H1 (cell line): ENCODE results near the gene TBX18. TPM values are rescaled to one million over a fixed set of nuclear protein-coding genes. Genes with fewer than 3 reads are reported as not detected.
A peak's percentile ranks its signal among the peaks of the same experiment; 100 is the strongest.

Experiments used
- CREB1 ChIP-seq: IDR thresholded peaks from 2 replicates; pipeline ENCODE4 v1.6.1; 2012; ENCODE audit warnings: inconsistent platforms
- KDM4A ChIP-seq: IDR thresholded peaks from one replicate; pipeline ENCODE4 v1.7.1; 2012; ENCODE audit warnings: low read depth, mild to moderate bottlenecking, moderate library complexity, low read length, inconsistent platforms; ENCODE audit not compliant: severe bottlenecking
- NRF1 ChIP-seq: IDR thresholded peaks from 2 replicates; pipeline ENCODE4 v1.6.1; 2011; ENCODE audit warnings: mild to moderate bottlenecking, low read depth, low read length, improper control_type of control experiment
- RNF2 ChIP-seq: fragments of 200-900, 300-1000 bp; sonication (generic); IDR thresholded peaks from 2 replicates; pipeline ENCODE4 v1.7.1; 2016; ENCODE audit warnings: borderline replicate concordance, low read depth, mild to moderate bottlenecking, antibody characterized with exemption, low read length; ENCODE audit not compliant: poor library complexity, severe bottlenecking; ENCODE audit errors: missing control alignments
- TAF1 ChIP-seq: IDR thresholded peaks from 2 replicates; pipeline ENCODE4 v1.6.1; 2011; ENCODE audit warnings: mild to moderate bottlenecking, low read depth, low read length
- TEAD4 ChIP-seq: IDR thresholded peaks from 2 replicates; pipeline ENCODE4 v1.6.1; 2012; ENCODE audit warnings: low read depth, low read length, inconsistent platforms, mixed read lengths
- polyA plus RNA-seq, 7 experiments: library from polyadenylated mRNA; depleted of rRNA in 3 of 7; stranded (reverse) in 5 of 7; unstranded in 2 of 7; fragments of >200 nt in 5 of 7; fragments of 200-250 nt in 2 of 7; gene quantifications; 1 replicate in 5 of 7; 2 replicates in 1 of 7; 4 replicates in 1 of 7; pipeline versions ENCODE4 v1.2.1 to v1.2.3, GENCODE V29; 2011 to 2013; ENCODE audit warnings: missing spikeins in 2 of 7, mixed read lengths in 2 of 7
- total RNA-seq: library from RNA; stranded (reverse); fragmentation: NEBNext Ultra II Directional; extraction: Animal tissue kit (Norgen Biotek cat#: 25700); gene quantifications from 2 replicates; pipeline ENCODE4 v1.2.1, GENCODE V29; 2021
- TF ChIP-seq, protein P1 (sequence below), 3 experiments: IDR thresholded peaks; 1 replicate in 2 of 3; 2 replicates in 1 of 3; pipeline versions ENCODE4 v1.5.1 to v1.6.1; 2011; ENCODE audit warnings: low read length in 3 of 3, mild to moderate bottlenecking in 3 of 3, inconsistent platforms in 2 of 3, low read depth in 1 of 3, moderate library complexity in 1 of 3; ENCODE audit not compliant: insufficient read depth in 1 of 3; ENCODE audit errors: control extremely low read depth in 1 of 3

TBX18 gene
- total and polyA plus RNA-seq, 2 of the 8 experiments (the other 6 are each of a cell fraction or from before 2014, with no cell fraction given), result 0.02 TPM; not detected in 1

DNA sequence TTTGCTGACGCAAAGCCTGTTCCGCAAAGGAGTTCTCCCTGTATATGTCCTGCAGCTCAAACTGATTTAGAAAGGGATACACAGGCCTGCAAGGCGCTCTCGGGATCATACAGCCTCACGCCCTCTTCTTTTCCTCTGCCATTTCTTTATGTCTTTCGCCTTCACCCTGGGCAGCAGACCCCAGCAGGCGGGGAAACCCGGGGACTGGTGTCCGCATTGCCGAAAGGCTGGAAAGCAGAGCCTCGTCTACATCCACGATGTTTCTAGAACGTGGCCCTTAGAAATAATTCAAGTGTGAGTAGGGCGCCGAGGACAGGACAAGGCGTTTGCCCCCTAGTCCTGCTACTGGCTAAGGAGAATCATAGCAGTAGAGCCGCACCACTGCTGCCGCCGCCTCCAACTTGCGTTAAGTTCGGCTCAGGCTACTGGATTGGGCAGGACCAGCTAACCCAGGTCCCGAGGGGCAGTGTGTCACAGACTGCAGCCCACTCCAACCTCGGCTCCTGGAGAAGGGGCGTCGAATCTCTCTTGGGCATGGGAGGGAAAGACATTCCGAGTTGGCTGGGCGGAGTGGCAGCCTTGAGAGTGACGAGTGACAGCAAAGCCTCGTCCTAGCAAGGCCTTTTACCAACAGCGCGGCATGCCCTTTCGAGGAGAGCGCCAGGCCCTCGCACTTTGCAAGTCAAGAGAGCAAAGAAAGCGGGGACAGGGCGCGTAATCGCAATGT, 2.6 kb upstream of the TBX18 start (continued):
- TF ChIP-seq RNF2, result no peak
- TF ChIP-seq NRF1, result no peak
- TF ChIP-seq, protein P1, sequence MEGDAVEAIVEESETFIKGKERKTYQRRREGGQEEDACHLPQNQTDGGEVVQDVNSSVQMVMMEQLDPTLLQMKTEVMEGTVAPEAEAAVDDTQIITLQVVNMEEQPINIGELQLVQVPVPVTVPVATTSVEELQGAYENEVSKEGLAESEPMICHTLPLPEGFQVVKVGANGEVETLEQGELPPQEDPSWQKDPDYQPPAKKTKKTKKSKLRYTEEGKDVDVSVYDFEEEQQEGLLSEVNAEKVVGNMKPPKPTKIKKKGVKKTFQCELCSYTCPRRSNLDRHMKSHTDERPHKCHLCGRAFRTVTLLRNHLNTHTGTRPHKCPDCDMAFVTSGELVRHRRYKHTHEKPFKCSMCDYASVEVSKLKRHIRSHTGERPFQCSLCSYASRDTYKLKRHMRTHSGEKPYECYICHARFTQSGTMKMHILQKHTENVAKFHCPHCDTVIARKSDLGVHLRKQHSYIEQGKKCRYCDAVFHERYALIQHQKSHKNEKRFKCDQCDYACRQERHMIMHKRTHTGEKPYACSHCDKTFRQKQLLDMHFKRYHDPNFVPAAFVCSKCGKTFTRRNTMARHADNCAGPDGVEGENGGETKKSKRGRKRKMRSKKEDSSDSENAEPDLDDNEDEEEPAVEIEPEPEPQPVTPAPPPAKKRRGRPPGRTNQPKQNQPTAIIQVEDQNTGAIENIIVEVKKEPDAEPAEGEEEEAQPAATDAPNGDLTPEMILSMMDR (IDR thresholded peaks at IDR 0.05; ENCODE audit: control extremely low read depth in 1 of 3, insufficient read depth in 1 of 3, low read depth in 1 of 3, low read length in 3 of 3), result no peak
- no peak for TF ChIP-seq TAF1
- no peak for TF ChIP-seq CREB1
- peak; percentile 23 for TF ChIP-seq KDM4A
- TF ChIP-seq TEAD4, result no peak
